ENCODE data around the gene SEM1. TPM values are rescaled to one million over a fixed set of nuclear protein-coding genes. Genes with fewer than 3 reads are reported as not detected.
"Not testable (repeated sequence)": the region's sequence is repeated elsewhere in the genome, so short reads cannot be mapped to it uniquely, and the experiment has no call there.

The SEM1 gene
- total and polyA plus RNA-seq, 5 experiments from 2014 or later = 29.3 to 120 (median 112) TPM

DNA sequence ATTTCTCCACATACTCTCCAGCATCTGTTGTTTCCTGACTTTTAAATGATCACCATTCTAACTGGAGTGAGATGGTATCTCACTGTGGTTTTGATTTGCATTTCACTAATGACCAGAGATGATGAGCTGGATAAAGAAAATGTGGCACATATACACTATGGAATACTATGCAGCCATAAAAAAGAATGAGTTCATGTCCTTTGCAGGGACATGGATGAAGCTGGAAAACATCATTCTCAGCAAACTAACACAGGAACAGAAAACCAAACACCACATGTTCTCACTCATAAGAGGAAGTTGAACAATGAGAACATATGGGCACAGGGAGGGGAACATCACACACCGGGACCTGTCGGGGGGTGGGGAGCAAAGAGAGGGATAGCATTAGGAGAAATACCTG is 13.3 kb upstream of the SEM1 start:
- H3K27ac Mint-ChIP-seq, POLR2A ChIA-PET, ATAC-seq, H3K4me3 Mint-ChIP-seq, H3K4me1 Mint-ChIP-seq, H3K36me3 Mint-ChIP-seq, DNase-seq, H3K9me3 Mint-ChIP-seq: not testable (repeated sequence)
- H3K27me3 Mint-ChIP-seq = peaks cover 23 to 44% (median 26%) of the 10 kb centered on the region in 5 donors

DNA sequence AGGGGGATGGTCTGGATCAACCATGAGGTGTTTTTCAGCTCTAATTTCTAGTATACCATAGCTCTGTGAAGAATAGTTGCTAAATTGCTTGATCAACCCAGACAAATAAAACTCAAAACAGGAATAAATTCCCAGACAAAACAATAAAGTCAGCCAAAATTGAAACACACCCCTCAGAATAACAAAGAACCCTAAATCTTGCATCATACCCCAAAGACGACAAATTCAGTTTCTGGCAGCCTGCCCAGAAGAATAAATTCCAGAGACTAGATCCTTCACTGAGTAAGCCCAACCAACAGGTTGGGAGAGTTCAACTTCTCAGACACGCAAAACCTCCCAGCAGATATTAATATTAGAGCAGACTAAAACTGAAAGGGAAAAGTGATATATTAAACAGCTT is 11.2 kb upstream of the SEM1 start:
- POLR2A ChIA-PET = no interaction called here
- Mint-ChIP-seq H3K4me3 (no peak overlapping the region), H3K27me3 (peaks cover 29 to 64% (median 35%) of the 10 kb centered on the region in 5 donors), H3K9me3 (peaks cover 0 to 5% (median 0%) of the 10 kb centered on the region in 9 donors), H3K27ac (no peak overlapping the region), H3K4me1 (no peaks in the 10 kb centered on the region), H3K36me3 (peaks cover 0 to 3% (median 0%) of the 10 kb centered on the region in 3 donors)
- ATAC-seq (no peak), DNase-seq (no peak)

DNA sequence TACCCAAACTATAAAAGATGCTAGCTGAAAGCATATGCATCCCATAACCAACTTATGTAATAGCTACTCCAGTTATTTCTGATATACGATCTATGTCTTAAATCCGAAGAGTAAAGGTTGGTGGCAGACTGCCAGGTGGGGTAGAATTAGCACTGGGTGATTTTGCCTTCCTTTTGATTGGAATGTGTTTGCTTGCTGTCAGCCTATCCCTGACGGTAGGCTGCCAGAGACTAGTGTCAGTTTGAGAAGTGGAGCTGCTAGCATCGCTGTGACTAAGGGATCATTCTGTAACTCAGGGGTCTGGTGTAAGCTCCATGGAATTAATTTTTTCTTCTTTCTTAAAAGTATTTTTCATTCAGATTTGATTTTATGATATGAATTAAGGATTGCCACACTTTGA is 9.5 kb upstream of the SEM1 start:
- ATAC-seq (no peak), DNase-seq (no peak)
- H3K27ac Mint-ChIP-seq = no peak overlapping the region
- H3K4me1 Mint-ChIP-seq = no peaks in the 10 kb centered on the region
- POLR2A ChIA-PET = no interaction called here
- peaks cover 0 to 4% (median 2%) of the 10 kb centered on the region in 3 donors for H3K36me3 Mint-ChIP-seq
- peaks cover 24 to 62% (median 36%) of the 10 kb centered on the region in 5 donors for H3K27me3 Mint-ChIP-seq
- peaks cover 0 to 7% (median under 1%) of the 10 kb centered on the region in 9 donors for H3K9me3 Mint-ChIP-seq
- no peak overlapping the region for H3K4me3 Mint-ChIP-seq

DNA sequence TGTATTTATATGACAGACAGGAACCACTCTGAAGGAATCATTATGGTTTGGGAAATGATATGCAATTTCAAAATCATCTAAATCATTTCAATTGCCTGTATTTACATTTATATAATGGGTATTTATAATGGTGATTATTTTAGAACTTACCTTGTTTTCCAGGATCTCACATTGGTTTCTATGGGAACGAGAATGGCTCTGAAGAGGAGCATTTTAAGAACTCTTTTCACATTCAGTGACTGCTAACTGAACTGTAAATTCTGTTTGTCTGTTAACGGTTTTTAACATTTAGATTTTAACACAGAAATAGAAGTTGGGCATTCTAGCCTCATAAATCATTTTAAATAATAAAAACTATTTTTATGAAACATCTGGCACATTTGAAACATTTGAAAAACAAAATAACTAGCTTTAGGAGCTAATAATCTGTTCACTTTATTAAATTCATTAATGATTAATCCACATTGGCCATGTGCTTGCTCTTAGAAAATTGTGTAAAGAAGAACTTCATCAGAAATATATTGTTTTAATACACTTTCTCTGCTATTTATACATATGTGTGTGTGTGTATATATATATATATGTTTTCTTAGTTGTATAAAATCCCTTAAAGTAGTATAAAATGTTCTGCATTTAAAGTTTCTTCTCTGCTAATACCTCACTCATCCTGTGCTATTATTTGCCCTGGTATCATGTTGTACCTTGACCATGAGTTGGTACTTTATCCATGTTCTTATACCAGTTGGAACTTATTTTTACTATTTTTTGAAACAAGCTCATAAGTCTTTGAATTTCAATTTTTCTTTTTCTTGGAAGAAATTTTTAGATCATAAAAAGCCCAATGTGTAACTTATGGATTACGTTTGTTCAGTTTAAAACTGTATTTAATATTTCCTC is 8.7 kb upstream of the SEM1 start:
- no peak overlapping the region for H3K27ac Mint-ChIP-seq
- no peak overlapping the region for H3K4me3 Mint-ChIP-seq
- DNase-seq = no peak
- H3K27me3 Mint-ChIP-seq = peaks cover 23 to 62% (median 38%) of the 10 kb centered on the region in 5 donors
- POLR2A ChIA-PET = no interaction called here
- H3K36me3 Mint-ChIP-seq = peaks cover 0 to 9% (median 9%) of the 10 kb centered on the region in 3 donors
- peaks cover 0 to 16% (median 6%) of the 10 kb centered on the region in 9 donors for H3K9me3 Mint-ChIP-seq
- no peaks in the 10 kb centered on the region for H3K4me1 Mint-ChIP-seq
- ATAC-seq = no peak

DNA sequence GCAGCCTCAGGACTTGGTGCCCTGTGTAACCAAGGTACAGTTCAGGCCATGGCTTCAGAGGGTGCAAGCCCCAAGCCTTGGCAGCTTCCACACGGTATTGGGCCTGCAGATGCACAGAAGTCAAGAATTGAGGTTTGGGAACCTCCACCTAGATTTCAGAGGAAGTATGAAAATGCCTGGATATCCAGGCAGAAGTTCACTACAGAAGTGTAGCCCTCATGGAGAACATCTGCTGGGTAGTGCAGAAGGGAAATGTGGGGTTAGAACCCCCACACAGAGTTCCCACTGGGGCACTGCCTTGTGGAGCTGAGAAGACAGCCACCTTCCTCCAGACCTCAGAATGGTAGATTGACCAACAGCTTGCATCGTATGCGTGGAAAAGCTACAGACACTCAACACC is 3.4 kb upstream of the SEM1 start:
- Mint-ChIP-seq H3K36me3 (peaks cover 0 to 17% (median 14%) of the 10 kb centered on the region in 3 donors), H3K4me3 (no peak overlapping the region), H3K9me3 (peaks cover 0 to 30% (median 12%) of the 10 kb centered on the region in 9 donors), H3K27me3 (peaks cover 6 to 29% (median 19%) of the 10 kb centered on the region in 5 donors), H3K4me1 (peaks cover 1 to 20% (median 16%) of the 10 kb centered on the region in 4 donors), H3K27ac (no peak overlapping the region)
- ATAC-seq = no peak
- POLR2A ChIA-PET = no interaction called here
- no peak for DNase-seq

DNA sequence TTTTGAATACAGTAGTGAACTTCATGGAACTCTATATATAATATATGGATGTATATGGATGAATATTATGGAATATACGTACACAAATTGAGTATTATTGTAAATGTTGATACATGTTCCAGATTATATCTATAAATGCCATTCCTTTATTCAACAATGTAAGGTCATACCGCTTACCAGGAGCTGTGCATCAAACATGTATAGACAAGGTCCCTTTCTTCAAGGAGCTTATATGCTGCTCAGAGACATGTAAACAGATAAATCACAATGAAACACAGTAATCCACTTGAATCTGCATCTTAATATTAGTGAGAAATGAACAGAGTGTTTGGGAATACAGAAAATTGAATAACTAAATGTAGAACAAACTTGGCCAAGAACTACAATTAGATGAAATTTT is 898 bp upstream of the SEM1 start:
- peaks cover 6 to 43% (median 30%) of the 10 kb centered on the region in 4 donors for H3K4me1 Mint-ChIP-seq
- peak overlapping the region in 9 of 10 donors; percentile 97 to 100 (median 100) for H3K4me3 Mint-ChIP-seq
- H3K9me3 Mint-ChIP-seq = peaks cover 0 to 25% (median 12%) of the 10 kb centered on the region in 9 donors
- peaks cover 14 to 20% (median 17%) of the 10 kb centered on the region in 3 donors for H3K36me3 Mint-ChIP-seq
- peaks cover 0 to 10% (median 6%) of the 10 kb centered on the region in 5 donors for H3K27me3 Mint-ChIP-seq
- no peak for DNase-seq
- peak overlapping the region in 1 of 10 donors; percentile 97 for H3K27ac Mint-ChIP-seq
- POLR2A ChIA-PET = no interaction called here
- no peak for ATAC-seq

DNA sequence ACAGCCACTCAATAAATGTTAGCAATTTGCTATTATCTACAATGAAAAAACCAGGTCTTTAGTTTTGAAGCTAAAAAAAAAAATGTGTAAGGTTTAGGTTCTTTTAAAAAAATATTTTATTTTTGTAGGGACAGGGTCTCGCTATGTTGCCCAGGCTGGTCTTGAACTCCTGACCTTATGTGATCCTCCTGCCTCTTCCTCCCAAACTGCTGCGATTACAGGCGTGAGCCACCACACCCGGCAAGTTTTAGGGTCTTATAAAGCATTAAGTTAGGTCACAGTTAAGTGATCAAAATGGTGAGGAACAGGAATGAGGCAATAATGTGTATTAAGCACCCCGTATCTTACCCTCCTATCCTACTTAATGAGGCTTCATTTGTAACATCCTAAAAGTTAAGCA is 774 bp downstream of the SEM1 start:
- no peak for ATAC-seq
- POLR2A ChIA-PET = interaction anchor here (0.9 kb wide), 1 partner anchor 409 kb away, joined by 6 read pairs; the partner anchor contains the start of gene SDHAF3

GRCh38 chr7:96707901-96708774 is 1.5 kb downstream of the SEM1 start:
- H3K27ac Mint-ChIP-seq = peak overlapping the region in 3 of 10 donors; percentile 15 to 97 (median 36)
- H3K4me3 Mint-ChIP-seq = peak overlapping the region; percentile 97 to 100 (median 100)
- DNase-seq = no peak
- peaks cover 12 to 57% (median 43%) of the 10 kb centered on the region in 4 donors for H3K4me1 Mint-ChIP-seq
- ATAC-seq = no peak
- H3K9me3 Mint-ChIP-seq = peaks cover 0 to 12% (median 6%) of the 10 kb centered on the region in 9 donors
- peaks cover 6 to 35% (median 8%) of the 10 kb centered on the region in 3 donors for H3K36me3 Mint-ChIP-seq
- POLR2A ChIA-PET = no interaction called here
- peaks cover 0 to 5% (median 0%) of the 10 kb centered on the region in 5 donors for H3K27me3 Mint-ChIP-seq

More for the DNA sequence above, 774 bp downstream of the SEM1 start:
- Mint-ChIP-seq H3K4me3 (peak overlapping the region; percentile 97 to 100 (median 100)), H3K4me1 (peaks cover 10 to 52% (median 38%) of the 10 kb centered on the region in 4 donors), H3K27ac (peak overlapping the region; percentile 92 to 100 (median 98)), H3K36me3 (peaks cover 11 to 31% (median 12%) of the 10 kb centered on the region in 3 donors), H3K9me3 (peaks cover 0 to 19% (median 8%) of the 10 kb centered on the region in 9 donors), H3K27me3 (peaks cover 0 to 5% (median 1%) of the 10 kb centered on the region in 5 donors)
- no peak for DNase-seq

- Mint-ChIP-seq H3K9me3 (no peaks in the 10 kb centered on the region), H3K4me1 (peaks cover 36 to 84% (median 71%) of the 10 kb centered on the region in 4 donors), H3K36me3 (peaks cover 0 to 55% (median 6%) of the 10 kb centered on the region in 3 donors), H3K27me3 (no peaks in the 10 kb centered on the region), H3K27ac (peak overlapping the region in 1 of 10 donors; percentile 35), H3K4me3 (no peak overlapping the region)
- ATAC-seq = no peak
- DNase-seq = no peak
- POLR2A ChIA-PET = no interaction called here
Measured at GRCh38 chr7:96701258-96701657, 8.4 kb downstream of the SEM1 start.

GRCh38 chr7:96700516-96700915 is 9.1 kb downstream of the SEM1 start:
- DNase-seq = no peak
- no peak for ATAC-seq
- Mint-ChIP-seq H3K9me3 (no peaks in the 10 kb centered on the region), H3K27me3 (no peaks in the 10 kb centered on the region), H3K27ac (peak overlapping the region in 1 of 10 donors; percentile 70), H3K36me3 (peaks cover 0 to 49% (median 6%) of the 10 kb centered on the region in 3 donors), H3K4me3 (peak overlapping the region in 3 of 10 donors; percentile 13 to 15 (median 15)), H3K4me1 (peaks cover 33 to 83% (median 70%) of the 10 kb centered on the region in 4 donors)
- POLR2A ChIA-PET = no interaction called here

- peak overlapping the region in 2 of 10 donors; percentile 15 to 30 for H3K4me3 Mint-ChIP-seq
- H3K27ac Mint-ChIP-seq = peak overlapping the region in 2 of 10 donors; percentile 38 to 45
- no peak for DNase-seq
- H3K27me3 Mint-ChIP-seq = no peaks in the 10 kb centered on the region
- ATAC-seq = no peak
- POLR2A ChIA-PET = no interaction called here
- no peaks in the 10 kb centered on the region for H3K9me3 Mint-ChIP-seq
- H3K4me1 Mint-ChIP-seq = peaks cover 30 to 85% (median 71%) of the 10 kb centered on the region in 4 donors
- peaks cover 3 to 48% (median 7%) of the 10 kb centered on the region in 3 donors for H3K36me3 Mint-ChIP-seq
Measured at GRCh38 chr7:96699219-96699871, 10.3 kb downstream of the SEM1 start.

DNA sequence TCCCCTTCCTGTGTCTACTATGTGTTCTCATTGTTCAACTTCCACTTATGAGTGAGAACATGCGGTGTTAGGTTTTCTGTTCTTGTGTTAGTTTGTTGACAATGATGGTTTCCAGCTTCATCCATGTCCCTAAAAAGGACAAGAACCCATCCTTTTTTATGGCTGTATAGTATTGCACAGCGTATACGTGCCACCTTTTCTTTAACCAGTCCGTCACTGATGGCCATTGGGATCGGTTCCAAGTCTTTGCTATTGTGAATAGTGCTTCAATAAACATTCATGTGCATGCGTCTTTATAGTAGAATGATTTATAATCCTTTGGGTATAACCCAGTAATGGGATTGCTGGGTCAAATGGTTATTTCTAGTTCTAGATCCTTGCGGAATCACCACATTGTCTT is 11.2 kb downstream of the SEM1 start:
- Mint-ChIP-seq H3K36me3 (peaks cover 8 to 48% (median 10%) of the 10 kb centered on the region in 3 donors), H3K4me3 (peak overlapping the region in 1 of 10 donors; percentile 6), H3K4me1 (peaks cover 28 to 81% (median 71%) of the 10 kb centered on the region in 4 donors)
- ATAC-seq, POLR2A ChIA-PET, DNase-seq, H3K27me3 Mint-ChIP-seq, H3K9me3 Mint-ChIP-seq, H3K27ac Mint-ChIP-seq: not testable (repeated sequence)
